H9 (cell line): Measurements from ENCODE around the gene SLC6A3. TPM values are rescaled to one million over a fixed set of nuclear protein-coding genes. Genes with fewer than 3 reads are reported as not detected.

Experiments
- DNase-seq: peaks from one replicate; pipeline ENCODE4 v3.0.0-alpha.2; 2017
- H2AFZ ChIP-seq: one replicate; pipeline ENCODE4 v1.6.1; 2013; ENCODE audit warnings: mild to moderate bottlenecking, low read length, control low read depth, moderate library complexity
- H2AK5ac ChIP-seq: 2 replicates; pipeline ENCODE4 v1.6.1; 2013; ENCODE audit warnings: low read length, control low read depth, mixed read lengths; ENCODE audit not compliant: insufficient read length
- H2BK120ac ChIP-seq: one replicate; pipeline ENCODE4 v1.6.1; 2013; ENCODE audit warnings: low read depth, mild to moderate bottlenecking, low read length, control low read depth, inconsistent platforms; ENCODE audit not compliant: poor library complexity, severe bottlenecking
- H2BK12ac ChIP-seq: 2 replicates; pipeline ENCODE4 v1.6.1; 2013; ENCODE audit warnings: low read length, control low read depth, mixed read lengths, low read depth; ENCODE audit not compliant: insufficient read length
- H2BK15ac ChIP-seq: 2 replicates; pipeline ENCODE4 v1.6.1; 2013; ENCODE audit warnings: low read depth, low read length, control low read depth
- H2BK20ac ChIP-seq: one replicate; pipeline ENCODE4 v1.6.1; 2013; ENCODE audit warnings: low read depth, mild to moderate bottlenecking, low read length, control low read depth, inconsistent platforms; ENCODE audit not compliant: poor library complexity, severe bottlenecking
- H2BK5ac ChIP-seq: 2 replicates; pipeline ENCODE4 v1.6.1; 2013; ENCODE audit warnings: low read length, control low read depth, mixed read lengths; ENCODE audit not compliant: insufficient read length
- H3K14ac ChIP-seq: 2 replicates; pipeline ENCODE4 v1.6.1; 2013; ENCODE audit warnings: low read length, control low read depth; ENCODE audit not compliant: insufficient read depth
- H3K18ac ChIP-seq: 2 replicates; pipeline ENCODE4 v1.6.1; 2013; ENCODE audit warnings: low read depth, mild to moderate bottlenecking, mixed read lengths, low read length, control low read depth; ENCODE audit not compliant: insufficient read length
- H3K23ac ChIP-seq: 2 replicates; pipeline ENCODE4 v1.6.1; 2013; ENCODE audit warnings: low read length, control low read depth, mixed read lengths, low read depth; ENCODE audit not compliant: insufficient read length
- H3K23me2 ChIP-seq: 2 replicates; pipeline ENCODE4 v1.6.1; 2013; ENCODE audit warnings: low read depth, mild to moderate bottlenecking, mixed read lengths, low read length, control low read depth; ENCODE audit not compliant: insufficient read length, poor library complexity, severe bottlenecking
- H3K27ac ChIP-seq: 2 replicates; pipeline ENCODE4 v1.5.1; 2013; ENCODE audit warnings: low read length, control low read depth, mixed read lengths, low read depth; ENCODE audit not compliant: insufficient read length
- H3K27me3 ChIP-seq: 2 replicates; pipeline ENCODE4 v1.6.1; 2013; ENCODE audit warnings: low read length, control low read depth, inconsistent platforms; ENCODE audit not compliant: insufficient read depth
- H3K4ac ChIP-seq: 2 replicates; pipeline ENCODE4 v1.6.1; 2013; ENCODE audit warnings: low read depth, mild to moderate bottlenecking, control low read depth, inconsistent platforms, low read length, moderate library complexity
- H3K4me1 ChIP-seq: 2 replicates; pipeline ENCODE4 v1.6.1; 2013; ENCODE audit warnings: low read length, control low read depth, inconsistent platforms; ENCODE audit not compliant: insufficient read depth
- H3K4me2 ChIP-seq: 2 replicates; pipeline ENCODE4 v1.6.1; 2013; ENCODE audit warnings: low read length, control low read depth, mixed read lengths; ENCODE audit not compliant: insufficient read length, insufficient read depth
- H3K56ac ChIP-seq: 2 replicates; pipeline ENCODE4 v1.6.1; 2013; ENCODE audit warnings: low read depth, mild to moderate bottlenecking, mixed read lengths, low read length, control low read depth; ENCODE audit not compliant: insufficient read length
- H3K79me1 ChIP-seq: 2 replicates; pipeline ENCODE4 v1.6.1; 2013; ENCODE audit warnings: low read depth, mild to moderate bottlenecking, moderate library complexity, low read length, control low read depth, inconsistent platforms; ENCODE audit not compliant: insufficient read depth, poor library complexity, severe bottlenecking
- H3K79me2 ChIP-seq: 2 replicates; pipeline ENCODE4 v1.6.1; 2013; ENCODE audit warnings: low read length, control low read depth, inconsistent platforms; ENCODE audit not compliant: insufficient read depth
- H3K9ac ChIP-seq: 2 replicates; pipeline ENCODE4 v1.6.1; 2013; ENCODE audit warnings: low read length, control low read depth, mixed read lengths; ENCODE audit not compliant: insufficient read length; ENCODE audit errors: extremely low read depth
- H3K9me3 ChIP-seq: one replicate; pipeline ENCODE4 v1.6.1; 2013; ENCODE audit warnings: low read depth, low read length, inconsistent platforms; ENCODE audit not compliant: control insufficient read depth
- H3T11ph ChIP-seq: one replicate; pipeline ENCODE4 v1.6.1; 2013; ENCODE audit warnings: mild to moderate bottlenecking, low read length, control low read depth, inconsistent platforms
- H4K20me1 ChIP-seq: one replicate; pipeline ENCODE4 v1.6.1; 2013; ENCODE audit not compliant: control insufficient read depth, insufficient read length, insufficient read depth
- H4K5ac ChIP-seq: 2 replicates; pipeline ENCODE4 v1.6.1; 2013; ENCODE audit warnings: low read depth, mild to moderate bottlenecking, mixed read lengths, low read length, control low read depth; ENCODE audit not compliant: insufficient read length
- H4K8ac ChIP-seq: replicated peaks from 2 replicates; pipeline ENCODE4 v1.6.1; 2013; ENCODE audit warnings: low read length, control low read depth, mixed read lengths, low read depth; ENCODE audit not compliant: insufficient read length
- H4K91ac ChIP-seq: 2 replicates; pipeline ENCODE4 v1.6.1; 2013; ENCODE audit warnings: low read depth, mild to moderate bottlenecking, moderate library complexity, mixed read lengths, low read length, control low read depth; ENCODE audit not compliant: insufficient read length
- H3K27ac Mint-ChIP-seq, 3 experiments: 2 replicates in 2 of 3; 3 replicates in 1 of 3; pipeline ENCODE4 v1.8.0; 2020 to 2021; ENCODE audit warnings: mixed read lengths in 3 of 3, mild to moderate bottlenecking in 1 of 3, moderate library complexity in 1 of 3
- H3K27me3 Mint-ChIP-seq: 2 replicates; pipeline ENCODE4 v1.8.0; 2021; ENCODE audit warnings: low read depth, mild to moderate bottlenecking, moderate library complexity, mixed read lengths
- H3K36me3 Mint-ChIP-seq, 3 experiments: 2 replicates in 2 of 3; 3 replicates in 1 of 3; pipeline ENCODE4 v1.8.0; 2020 to 2021; ENCODE audit warnings: low read depth in 3 of 3, mixed read lengths in 3 of 3; ENCODE audit not compliant: insufficient read depth in 1 of 3
- H3K4me1 Mint-ChIP-seq, 2 experiments: 2 replicates each; pipeline ENCODE4 v1.8.0; 2020; ENCODE audit warnings: mixed read lengths in 2 of 2
- H3K4me3 Mint-ChIP-seq, 2 experiments: 2 replicates in 1 of 2; 3 replicates in 1 of 2; pipeline ENCODE4 v1.8.0; 2020 to 2021; ENCODE audit warnings: mild to moderate bottlenecking in 2 of 2, mixed read lengths in 2 of 2, moderate library complexity in 1 of 2
- H3K9me3 Mint-ChIP-seq, 2 experiments: 2 replicates in 1 of 2; 3 replicates in 1 of 2; pipeline ENCODE4 v1.8.0; 2020; ENCODE audit warnings: mild to moderate bottlenecking in 2 of 2, mixed read lengths in 2 of 2, moderate library complexity in 1 of 2
- CTCF ChIP-seq: fragments of 200-600 bp; sonication (generic); conservative IDR thresholded peaks from 3 replicates; pipeline ENCODE4 v1.8.0; 2021; ENCODE audit warnings: antibody characterized with exemption, mild to moderate bottlenecking
- WGBS: extraction: QIAGEN DNeasy Blood & Tissue Kit; methylation state at CpG from one replicate; pipeline ENCODE4 v1.1.7; 2013; ENCODE audit warnings: missing lambda C conversion rate, low lambda C conversion rate, mixed read lengths; ENCODE audit not compliant: insufficient read length; ENCODE audit errors: extremely low coverage; 5-methylcytosine and 5-hydroxymethylcytosine counted together
- total RNA-seq: library from RNA; stranded (reverse); gene quantifications from 2 replicates; pipeline ENCODE4 v1.2.1, GENCODE V29; 2021

Gene SLC6A3
- total RNA-seq, 1 experiment from 2014 or later = 0.61 TPM

DNA sequence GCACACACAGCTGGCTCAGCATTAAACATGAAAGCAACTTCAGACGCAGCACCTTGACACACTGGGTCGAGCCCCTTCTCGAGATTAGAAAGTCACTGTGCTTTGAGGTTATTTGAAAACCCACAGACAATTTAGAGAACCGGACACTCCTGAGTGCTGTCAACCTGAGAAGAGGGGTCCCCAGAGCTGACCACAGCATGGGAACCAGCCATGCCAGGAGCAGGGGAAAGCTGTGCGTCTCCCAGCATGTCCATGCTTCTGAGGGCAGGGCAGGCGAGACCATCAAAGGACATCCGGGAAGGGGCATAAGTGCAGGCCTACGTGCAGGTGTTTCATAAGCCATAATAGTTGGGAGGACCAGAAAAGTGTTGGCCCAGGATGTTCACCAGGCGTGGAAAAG lies 20.5 kb downstream of the SLC6A3 start:
- peaks cover 30 to 39% of the 10 kb centered on the region in 2 experiments for H3K9me3 Mint-ChIP-seq

More for the DNA sequence above, 20.5 kb downstream of the SLC6A3 start:
- Histone ChIP-seq H3K9me3 (no peaks in the 10 kb centered on the region), H2BK120ac (no peak overlapping the region), H2AFZ (no peak overlapping the region), H3K4me1 (no peaks in the 10 kb centered on the region), H4K8ac (no peak overlapping the region), H3K79me2 (no peaks in the 10 kb centered on the region), H3K23me2 (no peaks in the 10 kb centered on the region), H3K27ac (no peak overlapping the region), H3K14ac (no peak overlapping the region), H4K5ac (no peak overlapping the region), H2BK20ac (no peak overlapping the region), H3K9ac (no peak overlapping the region), H2BK15ac (no peak overlapping the region), H3T11ph (no peak overlapping the region), H3K56ac (no peak overlapping the region), H2AK5ac (no peak overlapping the region), H3K23ac (no peak overlapping the region), H2BK5ac (no peak overlapping the region), H2BK12ac (no peak overlapping the region), H3K4me2 (no peak overlapping the region), H3K4ac (no peak overlapping the region), H4K20me1 (no peaks in the 10 kb centered on the region), H3K79me1 (no peaks in the 10 kb centered on the region), H3K27me3 (no peaks in the 10 kb centered on the region), H4K91ac (no peak overlapping the region), H3K18ac (no peak overlapping the region)
- Mint-ChIP-seq H3K4me1 (no peaks in the 10 kb centered on the region), H3K36me3 (peaks cover 2 to 6% (median 3%) of the 10 kb centered on the region in 3 experiments; a peak in 5 of 7 replicates), H3K4me3 (no peak overlapping the region), H3K27me3 (peaks cover 39% of the 10 kb centered on the region), H3K27ac (no peak overlapping the region)
- no peak for TF ChIP-seq CTCF
- no CpG with 5 or more reads among the region's 9 CpGs for WGBS
- no peak for DNase-seq
